Ovary (tissue), 3 donors: Measurements from ENCODE around the gene PTTG1IP.

Experiments
- CTCF ChIP-seq, 3 donors: fragments of 450-650 bp in 2 of 3; fragments of 200-600 bp in 1 of 3; IDR thresholded peaks; one replicate each; pipeline versions ENCODE4 v1.5.1 to v1.8.0; 2016 to 2022; ENCODE audit warnings: antibody characterized with exemption in 3 of 3, mild to moderate bottlenecking in 1 of 3
- EP300 ChIP-seq: sonication (generic); formaldehyde crosslinking; IDR thresholded peaks from one replicate; pipeline ENCODE4 v1.6.1; 2017; ENCODE audit warnings: antibody characterized with exemption
- POLR2A ChIP-seq: fragments of 450-650 bp; IDR thresholded peaks from one replicate; pipeline ENCODE4 v1.6.1; 2017; ENCODE audit warnings: antibody characterized with exemption, mild to moderate bottlenecking, moderate library complexity
- donor health status: DM: no; HTN: no; CAD: no.

- no peak for TF ChIP-seq POLR2A
- TF ChIP-seq CTCF (IDR thresholded peaks at IDR 0.05) = no peak
- TF ChIP-seq EP300 = no peak
Observed at GRCh38 chr21:44836666-44837471, 36.6 kb downstream of the PTTG1IP start.
